K562 (cell line): ENCODE data around the gene CACNA2D4. TPM values are rescaled to one million over a fixed set of nuclear protein-coding genes. Genes with fewer than 3 reads are reported as not detected.
A peak's percentile ranks its signal among the peaks of the same experiment; 100 is the strongest.

Experiments used
- BDP1 ChIP-seq: IDR thresholded peaks from 3 replicates; pipeline ENCODE4 v1.6.1; 2011; ENCODE audit not compliant: insufficient read length, insufficient read depth
- CBFA2T3 ChIP-seq: fragments of 450-650 bp; IDR thresholded peaks from 2 replicates; pipeline ENCODE4 v1.6.1; 2017
- CSDE1 ChIP-seq, 2 experiments: fragments of 450-650 bp; IDR thresholded peaks; 2 replicates each; pipeline ENCODE4 v1.6.1; 2016; ENCODE audit warnings: mild to moderate bottlenecking in 1 of 2
- GABPB1 ChIP-seq: sonication (generic); formaldehyde crosslinking; IDR thresholded peaks from 2 replicates; pipeline ENCODE4 v1.8.0; 2022; ENCODE audit warnings: mild to moderate bottlenecking, missing genetic modification reagents
- GTF3C2 ChIP-seq: IDR thresholded peaks from 3 replicates; pipeline ENCODE4 v1.6.1; 2011; ENCODE audit warnings: borderline replicate concordance, mild to moderate bottlenecking, moderate library complexity; ENCODE audit not compliant: insufficient read length; ENCODE audit errors: extremely low read depth
- HNRNPUL1 ChIP-seq: fragments of 200-400 bp; formaldehyde crosslinking; IDR thresholded peaks from 2 replicates; pipeline ENCODE4 v1.6.1; 2017; ENCODE audit warnings: low read length
- KDM4B ChIP-seq, 2 experiments: fragments of 450-650 bp in 1 of 2; sonication (generic) in 1 of 2; IDR thresholded peaks; 2 replicates each; pipeline ENCODE4 v1.6.1; 2016 to 2017; ENCODE audit warnings: borderline replicate concordance in 2 of 2, antibody characterized with exemption in 1 of 2, low read depth in 1 of 2, mild to moderate bottlenecking in 1 of 2
- LARP7 ChIP-seq: fragments of 450-650 bp; IDR thresholded peaks from 2 replicates; pipeline ENCODE4 v1.6.1; 2016
- MED1 ChIP-seq: sonication (generic); formaldehyde crosslinking; IDR thresholded peaks from 2 replicates; pipeline ENCODE4 v1.8.1; 2023; ENCODE audit warnings: missing genetic modification reagents, borderline replicate concordance
- MLLT1 ChIP-seq, 2 experiments: fragments of 450-650 bp; IDR thresholded peaks; 2 replicates each; pipeline ENCODE4 v1.6.1; 2016
- MYC ChIP-seq, 2 experiments: fragments of 250-450 bp in 1 of 2; sonication (Bioruptor Pico) in 1 of 2; IDR thresholded peaks; 2 replicates each; pipeline versions ENCODE4 v1.5.1 to v1.6.1; 2012 to 2021; ENCODE audit warnings: low read depth in 2 of 2, borderline replicate concordance in 1 of 2, improper control_type of control experiment in 1 of 2, low read length in 1 of 2, mild to moderate bottlenecking in 1 of 2, moderate library complexity in 1 of 2
- RAD51 ChIP-seq: fragments of 450-650 bp; IDR thresholded peaks from 2 replicates; pipeline ENCODE4 v1.7.1; 2016; ENCODE audit warnings: low read depth, mild to moderate bottlenecking, borderline replicate concordance
- RCOR1 ChIP-seq, 2 experiments: IDR thresholded peaks; 2 replicates each; pipeline ENCODE4 v1.6.1; 2012; ENCODE audit warnings: low read depth in 2 of 2, low read length in 2 of 2, borderline replicate concordance in 1 of 2, improper control_type of control experiment in 1 of 2
- RFX1 ChIP-seq: fragments of 450-650 bp; IDR thresholded peaks from 2 replicates; pipeline ENCODE4 v1.6.1; 2016; ENCODE audit warnings: mild to moderate bottlenecking, moderate library complexity
- SNAPC5 ChIP-seq: fragments of 250-450 bp; sonication (Bioruptor Pico); IDR thresholded peaks from 2 replicates; pipeline ENCODE4 v1.8.0; 2021; ENCODE audit warnings: moderate library complexity, mild to moderate bottlenecking, inconsistent platforms
- SNIP1 ChIP-seq: fragments of 450-650 bp; IDR thresholded peaks from 2 replicates; pipeline ENCODE4 v1.7.1; 2017; ENCODE audit warnings: low read depth, mild to moderate bottlenecking
- SRSF3 ChIP-seq: fragments of 200-400 bp; formaldehyde crosslinking; IDR thresholded peaks from 2 replicates; pipeline ENCODE4 v1.6.1; 2016; ENCODE audit warnings: mild to moderate bottlenecking, low read length, moderate library complexity; ENCODE audit not compliant: insufficient read depth
- STAG1 ChIP-seq: sonication (generic); formaldehyde crosslinking; IDR thresholded peaks from 2 replicates; pipeline ENCODE4 v1.5.0; 2020; ENCODE audit warnings: missing genetic modification reagents, borderline replicate concordance
- TCF3 ChIP-seq: sonication (generic); formaldehyde crosslinking; IDR thresholded peaks from 2 replicates; pipeline ENCODE4 v1.4.0; 2020; ENCODE audit warnings: mild to moderate bottlenecking, missing genetic modification reagents
- WHSC1 ChIP-seq: IDR thresholded peaks from one replicate; pipeline ENCODE4 v1.6.1; 2012; ENCODE audit warnings: low read length, control low read depth, inconsistent platforms
- ZBTB9 ChIP-seq: fragments of 450-650 bp; formaldehyde crosslinking; IDR thresholded peaks from 2 replicates; pipeline ENCODE4 v1.4.0; 2020; ENCODE audit warnings: mild to moderate bottlenecking, moderate library complexity
- ZC3H11A ChIP-seq: IDR thresholded peaks from 2 replicates; pipeline ENCODE4 v1.6.1; 2012; ENCODE audit warnings: low read depth, low read length, improper control_type of control experiment
- ZNF408 ChIP-seq: fragments of 250-450 bp; sonication (Bioruptor Pico); IDR thresholded peaks from 2 replicates; pipeline ENCODE4 v1.4.0; 2020; ENCODE audit warnings: low read depth, mild to moderate bottlenecking, moderate library complexity
- polyA plus RNA-seq, 8 experiments: library from polyadenylated mRNA; depleted of rRNA in 4 of 8; stranded (reverse) in 5 of 8; unstranded in 3 of 8; fragments of >200 nt; fragmentation: Nextera tagmentation in 2 of 8; fragmentation: Illumina TruSeq in 1 of 8; extraction: Ambion mirVana in 2 of 8; extraction: Trizol in 1 of 8; gene quantifications; 2 replicates each; pipeline versions ENCODE4 v1.2.1 to v1.2.3, GENCODE V29; 2011 to 2014; ENCODE audit warnings: inconsistent platforms in 1 of 8, missing spikeins in 1 of 8
- total RNA-seq, 7 experiments: library from RNA; depleted of rRNA in 6 of 7; stranded (reverse); fragments of >200 nt in 6 of 7; fragmentation: Illumina TruSeq in 2 of 7; extraction: Trizol in 2 of 7; gene quantifications; 2 replicates each; pipeline versions ENCODE4 v1.2.1 to v1.2.3, GENCODE V29; 2011 to 2021; ENCODE audit warnings: low replicate concordance in 1 of 7

CACNA2D4 gene
- total and polyA plus RNA-seq, 9 of the 15 experiments (the other 6 are each of a cell fraction or from before 2014, with no cell fraction given), result 0.04 to 0.69 (median 0.40) TPM; not detected in 3

- TF ChIP-seq ZBTB9 (CRISPR knock-in tag), result no peak
- peak; percentile 72; the same call in 1 of the 2 replicates for TF ChIP-seq RAD51
- TF ChIP-seq GTF3C2, result no peak
- TF ChIP-seq STAG1 (CRISPR knock-in tag), result no peak
- TF ChIP-seq SRSF3, result no peak
- no peak for TF ChIP-seq GABPB1 (CRISPR knock-in tag)
- no peak for TF ChIP-seq ZC3H11A
- TF ChIP-seq SNIP1, result no peak
- peak; percentile 35; the same call in 1 of the 2 replicates for TF ChIP-seq RFX1
- no peak for TF ChIP-seq TCF3 (CRISPR knock-in tag)
- TF ChIP-seq HNRNPUL1, result no peak
- TF ChIP-seq KDM4B (IDR thresholded peaks at IDR 0.05; ENCODE audit: borderline replicate concordance in 2 of 2, low read depth in 1 of 2), result no peak
- TF ChIP-seq CSDE1 (IDR thresholded peaks at IDR 0.05), result no peak
- TF ChIP-seq WHSC1, result no peak
- TF ChIP-seq MED1 (CRISPR knock-in tag), result no peak
- TF ChIP-seq LARP7, result no peak
- no peak for TF ChIP-seq MYC (IDR thresholded peaks at IDR 0.05; ENCODE audit: low read depth, low read length)
- TF ChIP-seq MYC (CRISPR knock-in tag; IDR thresholded peaks at IDR 0.05; ENCODE audit: borderline replicate concordance, low read depth), result no peak
- TF ChIP-seq SNAPC5 (CRISPR knock-in tag), result no peak
- no peak for TF ChIP-seq RCOR1 (IDR thresholded peaks at IDR 0.05; ENCODE audit: borderline replicate concordance in 1 of 2, low read depth in 2 of 2, low read length in 2 of 2)
- TF ChIP-seq BDP1, result no peak
- no peak for TF ChIP-seq MLLT1 (IDR thresholded peaks at IDR 0.05)
- no peak for TF ChIP-seq ZNF408 (CRISPR knock-in tag)
- no peak for TF ChIP-seq CBFA2T3
Measured at GRCh38 chr12:1811948-1812291, 106.5 kb downstream of the CACNA2D4 start (continued).
